A549 treated with CpdA at 1 μM for 4 hours (cell line): ENCODE data around the gene KRTAP5-3. TPM values are rescaled to one million over a fixed set of nuclear protein-coding genes. Genes with fewer than 3 reads are reported as not detected.

Experiments used
- total RNA-seq: library from RNA; stranded (reverse); fragments of 200-300 nt; extraction: Qiagen RNA extraction; gene quantifications from 5 replicates; pipeline ENCODE4 v1.2.3, GENCODE V29; 2022; ENCODE audit warnings: low read depth

The KRTAP5-3 gene
- not detected in 5 replicates for total RNA-seq

GRCh38 chr11:1608363-1608762, at the start of gene KRTAP5-3:
KRTAP5-3 (minus strand) TSS chr11:1608463; CDS start chr11:1608385, 78 bp downstream.

GRCh38 chr11:1629326-1630185, 21.3 kb upstream of the KRTAP5-3 start, which contains the start of gene KRTAP5-5:
KRTAP5-5 (plus strand) TSS chr11:1629775; CDS start chr11:1629841, 66 bp downstream.

GRCh38 chr11:1622086-1622485, 13.8 kb upstream of the KRTAP5-3 start, which contains the start of gene KRTAP5-4:
KRTAP5-4 (minus strand) TSS chr11:1622138; CDS start chr11:1622093, 45 bp downstream.

GRCh38 chr11:1597994-1598380, 10.3 kb downstream of the KRTAP5-3 start, which contains the start of gene KRTAP5-2:
KRTAP5-2 (minus strand) TSS chr11:1598294; CDS start chr11:1598250, 44 bp downstream.

GRCh38 chr11:1584661-1585370, 23.4 kb downstream of the KRTAP5-3 start, which contains the start of gene KRTAP5-1:
KRTAP5-1 (minus strand) TSS chr11:1585283; CDS start chr11:1585249, 34 bp downstream.

GRCh38 chr11:1572197-1573076, 35.8 kb downstream of the KRTAP5-3 start, which contains the start of gene DUSP8:
DUSP8 (minus strand) TSS chr11:1572271; CDS start chr11:1565826, 6,445 bp downstream.

Other genes with a start within 250 kb of the KRTAP5-3 start
- 4.3 to 7.7 TPM (median 7.0 TPM) in 5 replicates for gene BRSK2, start 218.5 kb downstream of the KRTAP5-3 start, total RNA-seq
- 35.6 to 49.3 TPM (median 47.8 TPM) in 5 replicates for gene MOB2, start 121.7 kb downstream of the KRTAP5-3 start, total RNA-seq
- 1.1 to 2.3 TPM (median 2.0 TPM) in 5 replicates for gene DUSP8, start 36.2 kb downstream of the KRTAP5-3 start, total RNA-seq
- not detected in 5 replicates for gene KRTAP5-1, start 23.2 kb downstream of the KRTAP5-3 start, total RNA-seq
- gene KRTAP5-2, start 10.2 kb downstream of the KRTAP5-3 start, total RNA-seq: not detected in 5 replicates
- not detected in 5 replicates for gene KRTAP5-4, start 13.7 kb upstream of the KRTAP5-3 start, total RNA-seq
- not detected in 5 replicates for gene KRTAP5-5, start 21.3 kb upstream of the KRTAP5-3 start, total RNA-seq
- not detected in 5 replicates for gene KRTAP5-6, start 88.7 kb upstream of the KRTAP5-3 start, total RNA-seq
- 0.79 to 1.9 TPM (median 1.0 TPM) in 5 replicates for gene IFITM10, start 142.1 kb upstream of the KRTAP5-3 start, total RNA-seq
- gene CTSD, start 155.5 kb upstream of the KRTAP5-3 start, total RNA-seq: 340 to 543 TPM (median 476 TPM) in 5 replicates
- 0.02 to 0.23 TPM in 2 of 5 replicates, not detected in the others for gene SYT8, start 226.5 kb upstream of the KRTAP5-3 start, total RNA-seq
- gene TNNI2, start 230.5 kb upstream of the KRTAP5-3 start, total RNA-seq: 0.21 TPM in 1 of 5 replicates, not detected in the others
- gene LSP1, start 244.6 kb upstream of the KRTAP5-3 start, total RNA-seq: 0.96 to 1.3 TPM (median 1.2 TPM) in 5 replicates